ENCODE measurements around the gene MAK.
"Not testable (repeated sequence)": the region's sequence is repeated elsewhere in the genome, so short reads cannot be mapped to it uniquely, and the experiment has no call there.

Gene MAK

GRCh38 chr6:10880366-10880765, 42.0 kb upstream of the MAK start:
- DNase-seq (ENCODE audit: low read depth): no peak
- no peak for TF ChIP-seq CTCF (IDR thresholded peaks at IDR 0.05; ENCODE audit: low read depth, low read length, missing control alignments)
- H3K4me3 ChIP-seq (ENCODE audit: low read depth, low read length): no peak overlapping the region

DNA sequence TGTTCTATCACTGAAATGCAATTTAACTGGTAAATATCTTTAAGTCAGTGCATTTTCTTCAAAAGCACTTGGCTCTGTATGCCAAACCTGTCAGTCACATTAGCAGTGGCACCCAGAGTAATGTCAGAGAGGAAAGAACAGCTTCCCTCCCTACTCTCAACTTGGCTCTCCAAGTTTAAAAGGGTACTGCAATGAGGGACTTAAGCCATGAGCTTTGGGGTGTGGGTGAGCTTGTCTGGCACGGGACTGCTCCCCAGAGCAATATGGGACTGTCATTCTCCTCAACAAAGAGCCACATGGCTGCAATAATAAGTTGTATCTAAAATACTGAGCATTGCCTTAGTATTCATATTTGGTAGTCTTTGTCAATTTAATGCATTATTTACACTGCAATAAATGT, 39.5 kb upstream of the MAK start:
- H3K4me3 ChIP-seq (ENCODE audit: low read depth, low read length): no peak overlapping the region
- TF ChIP-seq CTCF (IDR thresholded peaks at IDR 0.05; ENCODE audit: low read depth, low read length, missing control alignments): no peak
- no peak for DNase-seq (ENCODE audit: low read depth)

GRCh38 chr6:10877012-10877411, 38.7 kb upstream of the MAK start:
- TF ChIP-seq CTCF (IDR thresholded peaks at IDR 0.05; ENCODE audit: low read depth, low read length, missing control alignments): no peak
- H3K4me3 ChIP-seq (ENCODE audit: low read depth, low read length): no peak overlapping the region

GRCh38 chr6:10875026-10875425, 36.7 kb upstream of the MAK start:
- H3K4me3 ChIP-seq (ENCODE audit: low read depth, low read length): no peak overlapping the region
- no peak for DNase-seq (ENCODE audit: low read depth)
- no peak for TF ChIP-seq CTCF (IDR thresholded peaks at IDR 0.05; ENCODE audit: low read depth, low read length, missing control alignments)

More at GRCh38 chr6:10877012-10877411, 38.7 kb upstream of the MAK start:
- no peak for DNase-seq (ENCODE audit: low read depth)

DNA sequence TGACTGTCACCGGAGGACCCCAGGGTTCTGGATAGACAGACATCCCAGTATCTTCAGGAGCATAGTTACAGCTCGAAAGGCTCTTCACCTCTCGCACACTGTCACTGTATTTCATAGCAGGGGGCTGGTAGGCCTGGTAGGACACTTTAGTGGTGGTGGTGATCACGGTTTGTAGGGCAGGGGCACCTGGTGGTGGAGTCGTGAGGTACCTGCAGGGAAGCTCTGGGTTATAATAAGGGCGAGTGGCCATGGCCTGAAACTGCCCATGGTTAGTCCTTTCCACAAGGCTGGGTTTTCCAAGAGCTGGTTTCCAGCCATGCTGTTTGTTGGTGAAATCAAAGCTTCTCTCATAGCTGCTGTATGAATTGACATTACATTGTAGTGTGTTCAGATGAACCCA, 35.9 kb upstream of the MAK start:
- H3K4me3 ChIP-seq (ENCODE audit: low read depth, low read length): no peak overlapping the region
- DNase-seq (ENCODE audit: low read depth): no peak
- TF ChIP-seq CTCF (IDR thresholded peaks at IDR 0.05; ENCODE audit: low read depth, low read length, missing control alignments): no peak

GRCh38 chr6:10873374-10873773, 35.0 kb upstream of the MAK start:
- no peak for DNase-seq (ENCODE audit: low read depth)
- TF ChIP-seq CTCF (IDR thresholded peaks at IDR 0.05; ENCODE audit: low read depth, low read length, missing control alignments): no peak
- H3K4me3 ChIP-seq (ENCODE audit: low read depth, low read length): no peak overlapping the region

DNA sequence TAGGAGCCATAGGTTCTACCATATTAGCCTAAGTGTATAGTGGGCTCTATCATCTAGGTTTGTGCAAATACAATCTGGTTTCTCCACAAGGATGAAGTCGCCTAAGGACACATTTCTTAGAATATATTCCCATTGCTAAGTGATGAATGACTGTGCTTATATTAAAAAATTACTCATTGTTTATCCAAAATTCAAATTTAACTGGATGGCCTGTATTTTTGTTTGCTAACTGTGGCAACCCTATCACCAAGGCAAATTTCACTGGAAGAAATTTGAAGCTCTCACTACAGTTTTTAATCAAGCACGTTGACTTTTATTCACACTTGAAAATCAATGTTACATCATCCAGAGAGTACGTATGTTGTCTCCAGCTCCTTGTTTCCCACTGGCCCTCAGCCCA, 29.6 kb upstream of the MAK start:
- no peak for TF ChIP-seq CTCF (IDR thresholded peaks at IDR 0.05; ENCODE audit: low read depth, low read length, missing control alignments)
- DNase-seq (ENCODE audit: low read depth): no peak
- H3K4me3 ChIP-seq (ENCODE audit: low read depth, low read length): no peak overlapping the region

GRCh38 chr6:10866709-10867108, 28.4 kb upstream of the MAK start:
- DNase-seq (ENCODE audit: low read depth): not testable (repeated sequence)

DNA sequence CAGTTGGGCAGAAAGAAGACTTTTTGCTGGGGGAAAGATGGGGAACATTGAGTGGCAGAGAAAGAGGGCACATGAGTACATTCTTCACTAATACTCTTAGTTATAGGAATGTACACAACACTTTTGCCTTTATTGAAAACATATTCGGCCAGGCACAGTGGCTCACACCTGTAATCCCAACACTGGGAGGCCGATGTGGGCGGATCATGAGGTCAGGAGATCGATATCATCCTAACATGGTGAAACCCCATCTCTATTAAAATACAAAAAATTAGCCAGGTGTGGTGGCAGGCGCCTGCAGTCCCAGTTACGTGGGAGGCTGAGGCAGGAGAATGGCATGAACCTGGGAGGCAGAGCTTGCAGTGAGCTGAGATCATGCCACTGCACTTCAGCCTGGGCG, 24.7 kb upstream of the MAK start:
- DNase-seq (ENCODE audit: low read depth); H3K4me3 ChIP-seq (ENCODE audit: low read depth, low read length): not testable (repeated sequence)

More at GRCh38 chr6:10866709-10867108, 28.4 kb upstream of the MAK start:
- H3K4me3 ChIP-seq (ENCODE audit: low read depth, low read length): not testable (repeated sequence)
